ENCODE measurements around the gene SERINC5.
"Not testable (repeated sequence)": the region's sequence is repeated elsewhere in the genome, so short reads cannot be mapped to it uniquely, and the experiment has no call there.

SERINC5 gene

GRCh38 chr5:80092486-80093107, 163.3 kb downstream of the SERINC5 start:
- Histone ChIP-seq H3K27ac (replicated peaks) (no peak overlapping the region), H3K4me3 (replicated peaks; ENCODE audit: insufficient read depth, low read length) (no peak overlapping the region), H3K27me3 (ENCODE audit: insufficient read depth, poor library complexity, severe bottlenecking) (no peaks in the 10 kb centered on the region)
- no peak for TF ChIP-seq SPI1 (IDR thresholded peaks at IDR 0.05; ENCODE audit: borderline replicate concordance, low read depth)
- TF ChIP-seq CTCF (IDR thresholded peaks at IDR 0.05; ENCODE audit: insufficient read depth, low read length): no peak
- DNase-seq (ENCODE audit: low read depth in 1 of 2, low spot score in 1 of 2): no peak

DNA sequence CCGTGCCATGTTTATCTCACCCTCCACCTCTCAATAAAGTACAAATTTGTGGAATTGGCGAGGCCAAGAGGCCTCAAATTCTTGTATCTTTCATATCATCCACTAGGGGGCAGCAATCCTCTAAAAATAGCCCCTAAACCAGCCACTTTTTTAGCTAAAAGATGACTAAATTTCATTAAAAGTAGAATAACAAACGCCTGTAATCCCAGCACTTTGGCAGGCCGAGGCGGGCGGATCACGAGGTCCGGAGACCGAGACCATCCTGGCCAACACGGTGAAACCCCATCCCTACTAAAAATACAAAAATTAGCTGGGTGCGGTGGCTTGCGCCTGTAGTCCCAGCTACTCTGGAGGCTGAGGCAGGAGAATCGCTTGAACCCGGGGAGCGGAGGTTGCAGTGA, 164.1 kb downstream of the SERINC5 start:
- not testable (repeated sequence) for H3K27ac ChIP-seq (replicated peaks); H3K27me3 ChIP-seq (ENCODE audit: insufficient read depth, poor library complexity, severe bottlenecking); H3K4me3 ChIP-seq (replicated peaks; ENCODE audit: insufficient read depth, low read length)
- DNase-seq (ENCODE audit: low read depth in 1 of 2, low spot score in 1 of 2): peak; percentile 17 to 28

DNA sequence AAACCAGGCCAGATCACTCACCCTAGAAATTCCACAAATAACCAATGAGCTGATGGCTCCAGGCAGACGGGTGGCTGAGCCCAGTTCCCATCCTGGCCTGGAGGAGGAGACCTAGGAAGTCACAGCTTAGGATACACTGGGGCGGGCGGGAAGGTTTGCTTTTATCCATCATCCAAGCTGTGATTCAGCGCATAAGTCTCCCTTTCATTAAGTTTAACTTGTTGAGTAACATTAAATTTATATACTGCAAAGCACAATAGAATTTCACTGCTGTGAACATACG, 165.0 kb downstream of the SERINC5 start:
- H3K27ac ChIP-seq (replicated peaks): no peak overlapping the region
- no peak for DNase-seq (ENCODE audit: low read depth in 1 of 2, low spot score in 1 of 2)
- TF ChIP-seq SPI1 (IDR thresholded peaks at IDR 0.05; ENCODE audit: borderline replicate concordance, low read depth) (no peak), CTCF (IDR thresholded peaks at IDR 0.05; ENCODE audit: insufficient read depth, low read length) (no peak), POLR2AphosphoS5 (IDR thresholded peaks at IDR 0.05; ENCODE audit: low read depth) (no peak), GABPA (IDR thresholded peaks at IDR 0.05; ENCODE audit: low read depth) (no peak)
- TF ChIP-seq, protein P1, sequence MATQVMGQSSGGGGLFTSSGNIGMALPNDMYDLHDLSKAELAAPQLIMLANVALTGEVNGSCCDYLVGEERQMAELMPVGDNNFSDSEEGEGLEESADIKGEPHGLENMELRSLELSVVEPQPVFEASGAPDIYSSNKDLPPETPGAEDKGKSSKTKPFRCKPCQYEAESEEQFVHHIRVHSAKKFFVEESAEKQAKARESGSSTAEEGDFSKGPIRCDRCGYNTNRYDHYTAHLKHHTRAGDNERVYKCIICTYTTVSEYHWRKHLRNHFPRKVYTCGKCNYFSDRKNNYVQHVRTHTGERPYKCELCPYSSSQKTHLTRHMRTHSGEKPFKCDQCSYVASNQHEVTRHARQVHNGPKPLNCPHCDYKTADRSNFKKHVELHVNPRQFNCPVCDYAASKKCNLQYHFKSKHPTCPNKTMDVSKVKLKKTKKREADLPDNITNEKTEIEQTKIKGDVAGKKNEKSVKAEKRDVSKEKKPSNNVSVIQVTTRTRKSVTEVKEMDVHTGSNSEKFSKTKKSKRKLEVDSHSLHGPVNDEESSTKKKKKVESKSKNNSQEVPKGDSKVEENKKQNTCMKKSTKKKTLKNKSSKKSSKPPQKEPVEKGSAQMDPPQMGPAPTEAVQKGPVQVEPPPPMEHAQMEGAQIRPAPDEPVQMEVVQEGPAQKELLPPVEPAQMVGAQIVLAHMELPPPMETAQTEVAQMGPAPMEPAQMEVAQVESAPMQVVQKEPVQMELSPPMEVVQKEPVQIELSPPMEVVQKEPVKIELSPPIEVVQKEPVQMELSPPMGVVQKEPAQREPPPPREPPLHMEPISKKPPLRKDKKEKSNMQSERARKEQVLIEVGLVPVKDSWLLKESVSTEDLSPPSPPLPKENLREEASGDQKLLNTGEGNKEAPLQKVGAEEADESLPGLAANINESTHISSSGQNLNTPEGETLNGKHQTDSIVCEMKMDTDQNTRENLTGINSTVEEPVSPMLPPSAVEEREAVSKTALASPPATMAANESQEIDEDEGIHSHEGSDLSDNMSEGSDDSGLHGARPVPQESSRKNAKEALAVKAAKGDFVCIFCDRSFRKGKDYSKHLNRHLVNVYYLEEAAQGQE (IDR thresholded peaks at IDR 0.05; ENCODE audit: insufficient replicate concordance, low read depth): no peak
- no peaks in the 10 kb centered on the region for H3K27me3 ChIP-seq (ENCODE audit: insufficient read depth, poor library complexity, severe bottlenecking)
- no peak overlapping the region for H3K4me3 ChIP-seq (replicated peaks; ENCODE audit: insufficient read depth, low read length)

DNA sequence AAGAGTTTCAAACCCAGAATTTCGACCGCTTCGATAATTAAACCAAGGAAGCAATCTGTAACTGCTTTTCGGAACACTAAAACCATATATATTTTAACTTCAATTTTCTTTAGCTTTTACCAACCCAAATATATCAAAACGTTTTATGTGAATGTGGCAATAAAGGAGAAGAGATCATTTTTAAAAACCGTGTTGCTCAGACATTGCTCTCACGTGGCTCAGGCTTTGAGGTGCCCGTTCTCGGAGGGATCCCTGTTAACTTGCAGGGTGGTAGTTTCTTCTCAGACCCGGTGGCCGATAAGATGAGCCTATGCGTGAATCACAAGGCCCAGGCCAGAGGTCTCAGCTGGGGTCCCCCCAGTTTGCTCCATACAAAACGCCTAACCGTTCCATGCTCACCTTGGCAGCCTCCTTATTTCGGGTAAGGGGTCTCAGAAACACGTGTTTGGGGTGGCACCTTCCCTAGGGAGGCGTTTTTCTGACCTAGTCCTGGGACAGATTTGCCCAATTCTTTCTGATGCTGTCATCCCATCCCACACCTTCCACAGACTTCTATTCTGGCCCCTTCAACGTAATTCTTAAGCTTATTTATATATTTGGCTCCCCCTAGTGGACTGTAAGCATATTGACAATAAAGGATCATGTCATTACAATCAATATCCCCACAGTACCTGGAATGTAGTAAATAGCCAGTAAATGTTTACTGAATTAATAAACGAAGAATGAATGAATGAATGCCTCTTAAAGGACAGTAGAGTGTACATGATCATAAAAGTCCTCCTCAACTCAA, 172.6 kb downstream of the SERINC5 start:
- no peak for DNase-seq (ENCODE audit: low read depth in 1 of 2, low spot score in 1 of 2)
- Histone ChIP-seq H3K4me3 (replicated peaks; ENCODE audit: insufficient read depth, low read length) (no peak overlapping the region), H3K27ac (replicated peaks) (no peak overlapping the region), H3K27me3 (ENCODE audit: insufficient read depth, poor library complexity, severe bottlenecking) (no peaks in the 10 kb centered on the region)
- TF ChIP-seq, protein P1 (IDR thresholded peaks at IDR 0.05; ENCODE audit: insufficient replicate concordance, low read depth): no peak
- no peak for TF ChIP-seq POLR2AphosphoS5 (IDR thresholded peaks at IDR 0.05; ENCODE audit: low read depth)
- TF ChIP-seq GABPA (IDR thresholded peaks at IDR 0.05; ENCODE audit: low read depth): no peak
- TF ChIP-seq SPI1 (IDR thresholded peaks at IDR 0.05; ENCODE audit: borderline replicate concordance, low read depth): no peak
- TF ChIP-seq CTCF (IDR thresholded peaks at IDR 0.05; ENCODE audit: insufficient read depth, low read length): peak; percentile 21
